22Rv1 (cell line): Measurements from ENCODE around the gene CDK5.

Source experiments
- CTCF ChIP-seq: fragments of 450-650 bp; IDR thresholded peaks from 2 replicates; pipeline ENCODE4 v1.5.1; 2017; ENCODE audit warnings: mild to moderate bottlenecking
- ZFX ChIP-seq: fragments of 450-650 bp; IDR thresholded peaks from 2 replicates; pipeline ENCODE4 v1.6.1; 2017; ENCODE audit warnings: antibody characterized with exemption, borderline replicate concordance

DNA sequence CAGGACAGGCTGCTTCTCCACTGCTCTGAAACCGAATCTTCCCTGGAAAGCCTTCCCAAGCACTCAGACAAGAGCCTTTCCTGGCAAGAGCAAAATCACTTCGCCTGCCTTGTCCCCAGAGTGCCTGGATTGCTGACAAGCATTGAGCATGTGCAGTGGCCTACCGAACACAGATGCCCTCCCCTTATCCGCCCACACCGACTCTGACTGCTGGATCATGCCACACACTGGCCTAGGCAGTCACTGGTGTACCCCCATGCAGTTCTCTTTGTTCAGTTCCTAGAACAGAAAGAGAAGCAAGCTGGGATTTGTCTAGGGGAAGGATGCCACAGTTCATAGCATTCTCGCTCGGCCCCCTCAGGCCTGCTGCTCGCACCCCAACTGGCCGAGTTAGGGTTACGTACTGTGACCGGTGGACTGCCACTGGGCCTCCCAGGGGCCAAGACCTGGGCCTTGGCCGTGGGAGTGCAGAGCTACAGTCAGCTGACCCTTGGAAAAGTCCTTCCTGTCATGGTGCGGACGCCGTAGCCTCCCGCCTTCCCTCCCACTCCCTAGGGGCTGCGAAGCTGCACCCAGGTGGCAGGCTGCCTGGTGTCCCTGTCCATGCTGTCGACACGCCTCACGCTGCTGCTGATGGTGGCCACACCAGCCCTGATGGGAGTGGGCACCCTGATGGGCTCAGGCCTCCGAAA, 22.5 kb downstream of the CDK5 start:
- TF ChIP-seq CTCF (no peak), ZFX (no peak)
